ENCODE results near the gene SEMA3F.

DNA sequence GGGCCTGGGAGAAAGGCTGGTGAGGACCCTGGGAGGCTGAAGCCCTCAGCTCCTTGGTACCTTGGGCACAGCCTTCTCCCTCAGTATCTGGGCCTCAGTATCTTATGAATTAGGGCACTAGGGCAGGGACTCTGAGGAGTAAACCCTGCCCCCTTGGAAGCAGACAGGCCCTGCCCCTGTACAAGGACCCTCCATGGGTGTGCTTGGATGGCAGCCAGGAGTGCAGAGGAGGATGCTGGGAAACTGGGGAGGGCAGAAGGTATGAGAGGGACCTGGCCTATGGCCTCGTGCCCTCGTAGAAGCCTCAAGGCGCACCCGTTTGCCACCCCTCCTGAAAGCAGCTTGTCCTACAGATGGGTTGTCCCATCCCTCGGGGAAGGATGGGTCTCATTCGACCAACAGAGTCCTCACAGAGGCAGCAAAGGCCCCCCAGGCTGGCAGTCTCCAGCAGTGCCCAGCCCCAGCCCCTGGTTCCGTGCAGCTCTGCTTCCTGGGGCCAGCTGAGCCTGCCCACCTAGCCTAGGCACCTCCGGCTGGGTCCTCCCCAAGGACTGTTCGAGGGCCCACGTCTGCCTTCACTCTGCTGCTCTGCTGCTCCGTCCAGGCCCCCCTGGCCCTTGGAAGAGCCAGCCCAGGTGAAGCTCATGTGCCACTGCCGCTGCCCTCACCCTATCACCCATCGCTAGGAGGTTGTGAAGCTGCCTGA is 15.3 kb upstream of the SEMA3F start:
- TF ChIP-seq TAF1 (conservative IDR thresholded peaks at IDR 0.05) (no peak), MAX (IDR thresholded peaks at IDR 0.05) (no peak), RAD21 (IDR thresholded peaks at IDR 0.05) (no peak), FOXA2 (IDR thresholded peaks at IDR 0.05) (no peak), YY1 (IDR thresholded peaks at IDR 0.05) (no peak), JUND (IDR thresholded peaks at IDR 0.05) (no peak), HNF4G (IDR thresholded peaks at IDR 0.05) (no peak), EGR1 (IDR thresholded peaks at IDR 0.05; ENCODE audit: low read depth in 2 of 2) (no peak)
- TF ChIP-seq, protein P1, sequence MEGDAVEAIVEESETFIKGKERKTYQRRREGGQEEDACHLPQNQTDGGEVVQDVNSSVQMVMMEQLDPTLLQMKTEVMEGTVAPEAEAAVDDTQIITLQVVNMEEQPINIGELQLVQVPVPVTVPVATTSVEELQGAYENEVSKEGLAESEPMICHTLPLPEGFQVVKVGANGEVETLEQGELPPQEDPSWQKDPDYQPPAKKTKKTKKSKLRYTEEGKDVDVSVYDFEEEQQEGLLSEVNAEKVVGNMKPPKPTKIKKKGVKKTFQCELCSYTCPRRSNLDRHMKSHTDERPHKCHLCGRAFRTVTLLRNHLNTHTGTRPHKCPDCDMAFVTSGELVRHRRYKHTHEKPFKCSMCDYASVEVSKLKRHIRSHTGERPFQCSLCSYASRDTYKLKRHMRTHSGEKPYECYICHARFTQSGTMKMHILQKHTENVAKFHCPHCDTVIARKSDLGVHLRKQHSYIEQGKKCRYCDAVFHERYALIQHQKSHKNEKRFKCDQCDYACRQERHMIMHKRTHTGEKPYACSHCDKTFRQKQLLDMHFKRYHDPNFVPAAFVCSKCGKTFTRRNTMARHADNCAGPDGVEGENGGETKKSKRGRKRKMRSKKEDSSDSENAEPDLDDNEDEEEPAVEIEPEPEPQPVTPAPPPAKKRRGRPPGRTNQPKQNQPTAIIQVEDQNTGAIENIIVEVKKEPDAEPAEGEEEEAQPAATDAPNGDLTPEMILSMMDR (IDR thresholded peaks at IDR 0.05; ENCODE audit: low read depth, low read length, missing input control), result no peak
- TF ChIP-seq, protein P2, sequence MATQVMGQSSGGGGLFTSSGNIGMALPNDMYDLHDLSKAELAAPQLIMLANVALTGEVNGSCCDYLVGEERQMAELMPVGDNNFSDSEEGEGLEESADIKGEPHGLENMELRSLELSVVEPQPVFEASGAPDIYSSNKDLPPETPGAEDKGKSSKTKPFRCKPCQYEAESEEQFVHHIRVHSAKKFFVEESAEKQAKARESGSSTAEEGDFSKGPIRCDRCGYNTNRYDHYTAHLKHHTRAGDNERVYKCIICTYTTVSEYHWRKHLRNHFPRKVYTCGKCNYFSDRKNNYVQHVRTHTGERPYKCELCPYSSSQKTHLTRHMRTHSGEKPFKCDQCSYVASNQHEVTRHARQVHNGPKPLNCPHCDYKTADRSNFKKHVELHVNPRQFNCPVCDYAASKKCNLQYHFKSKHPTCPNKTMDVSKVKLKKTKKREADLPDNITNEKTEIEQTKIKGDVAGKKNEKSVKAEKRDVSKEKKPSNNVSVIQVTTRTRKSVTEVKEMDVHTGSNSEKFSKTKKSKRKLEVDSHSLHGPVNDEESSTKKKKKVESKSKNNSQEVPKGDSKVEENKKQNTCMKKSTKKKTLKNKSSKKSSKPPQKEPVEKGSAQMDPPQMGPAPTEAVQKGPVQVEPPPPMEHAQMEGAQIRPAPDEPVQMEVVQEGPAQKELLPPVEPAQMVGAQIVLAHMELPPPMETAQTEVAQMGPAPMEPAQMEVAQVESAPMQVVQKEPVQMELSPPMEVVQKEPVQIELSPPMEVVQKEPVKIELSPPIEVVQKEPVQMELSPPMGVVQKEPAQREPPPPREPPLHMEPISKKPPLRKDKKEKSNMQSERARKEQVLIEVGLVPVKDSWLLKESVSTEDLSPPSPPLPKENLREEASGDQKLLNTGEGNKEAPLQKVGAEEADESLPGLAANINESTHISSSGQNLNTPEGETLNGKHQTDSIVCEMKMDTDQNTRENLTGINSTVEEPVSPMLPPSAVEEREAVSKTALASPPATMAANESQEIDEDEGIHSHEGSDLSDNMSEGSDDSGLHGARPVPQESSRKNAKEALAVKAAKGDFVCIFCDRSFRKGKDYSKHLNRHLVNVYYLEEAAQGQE (IDR thresholded peaks at IDR 0.05), result no peak
- TF ChIP-seq, protein P3, sequence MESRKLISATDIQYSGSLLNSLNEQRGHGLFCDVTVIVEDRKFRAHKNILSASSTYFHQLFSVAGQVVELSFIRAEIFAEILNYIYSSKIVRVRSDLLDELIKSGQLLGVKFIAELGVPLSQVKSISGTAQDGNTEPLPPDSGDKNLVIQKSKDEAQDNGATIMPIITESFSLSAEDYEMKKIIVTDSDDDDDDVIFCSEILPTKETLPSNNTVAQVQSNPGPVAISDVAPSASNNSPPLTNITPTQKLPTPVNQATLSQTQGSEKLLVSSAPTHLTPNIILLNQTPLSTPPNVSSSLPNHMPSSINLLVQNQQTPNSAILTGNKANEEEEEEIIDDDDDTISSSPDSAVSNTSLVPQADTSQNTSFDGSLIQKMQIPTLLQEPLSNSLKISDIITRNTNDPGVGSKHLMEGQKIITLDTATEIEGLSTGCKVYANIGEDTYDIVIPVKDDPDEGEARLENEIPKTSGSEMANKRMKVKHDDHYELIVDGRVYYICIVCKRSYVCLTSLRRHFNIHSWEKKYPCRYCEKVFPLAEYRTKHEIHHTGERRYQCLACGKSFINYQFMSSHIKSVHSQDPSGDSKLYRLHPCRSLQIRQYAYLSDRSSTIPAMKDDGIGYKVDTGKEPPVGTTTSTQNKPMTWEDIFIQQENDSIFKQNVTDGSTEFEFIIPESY (IDR thresholded peaks at IDR 0.05), result no peak

Data from liver (tissue), 3 donors.